GM12872 (cell line): Measurements from ENCODE around the gene PFDN2.
A peak's percentile ranks its signal among the peaks of the same experiment; 100 is the strongest.

Source experiments
- CTCF ChIP-seq: IDR thresholded peaks from 3 replicates; pipeline ENCODE4 v1.5.1; 2011; ENCODE audit warnings: low read depth, mild to moderate bottlenecking, low read length, moderate library complexity; ENCODE audit not compliant: insufficient read depth

PFDN2 gene

DNA sequence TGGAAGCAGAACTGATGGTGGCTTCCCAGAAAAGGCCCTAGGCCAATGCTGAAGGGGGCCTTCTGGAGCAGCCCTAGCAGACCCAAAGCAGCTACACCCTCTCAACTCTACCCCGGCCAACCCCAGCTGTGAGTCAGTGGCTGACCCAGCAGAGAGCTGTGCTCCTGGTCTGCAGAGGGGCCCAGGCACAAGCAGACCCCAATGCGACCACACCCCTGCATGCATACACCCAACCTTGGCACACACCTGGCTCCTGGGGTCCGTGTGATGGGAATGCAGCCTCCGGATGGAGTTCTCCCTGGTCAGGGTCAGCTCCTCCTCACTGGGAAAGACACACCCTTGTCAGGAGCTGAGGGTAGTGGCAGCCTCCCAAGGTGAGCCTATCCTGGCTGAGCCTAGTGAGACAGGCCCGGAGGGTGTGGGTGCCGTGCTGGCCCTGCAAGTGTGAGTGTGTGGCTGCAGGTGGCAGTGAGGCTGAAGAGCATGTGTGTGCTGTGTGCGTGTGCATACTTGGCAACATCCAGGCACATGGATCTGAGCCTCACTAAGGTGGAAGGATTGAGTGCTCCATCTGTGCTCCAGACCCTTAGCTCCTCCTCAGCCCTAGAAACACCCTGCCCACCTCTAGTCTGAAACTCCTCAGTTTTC, 44.2 kb downstream of the PFDN2 start:
- TF ChIP-seq CTCF, result no peak

GRCh38 chr1:161072751-161073449, 44.9 kb downstream of the PFDN2 start:
- no peak for TF ChIP-seq CTCF

DNA sequence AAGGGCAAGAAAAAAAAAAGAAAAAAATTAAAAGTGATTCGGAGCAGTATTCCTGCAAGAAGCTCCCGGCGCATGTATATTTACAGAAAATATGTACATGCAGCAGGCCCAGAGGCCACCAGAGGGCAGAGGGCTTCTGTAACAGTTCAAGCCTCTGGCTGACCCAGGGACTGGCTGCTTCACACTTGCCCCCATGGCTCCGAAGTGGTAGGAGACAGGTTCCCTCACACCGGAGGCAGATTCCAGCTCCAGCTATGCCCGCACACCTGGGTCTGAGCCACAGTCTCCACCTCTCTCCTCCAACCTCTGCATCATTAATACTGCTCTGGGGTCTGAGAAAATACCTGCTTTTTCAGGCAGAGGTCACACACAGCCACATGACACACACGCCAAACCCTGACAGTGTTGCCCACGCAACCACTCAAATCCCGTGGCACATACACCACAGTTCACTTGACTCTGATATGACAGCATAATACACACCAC, 45.9 kb downstream of the PFDN2 start:
- peak; percentile 80 for TF ChIP-seq CTCF

DNA sequence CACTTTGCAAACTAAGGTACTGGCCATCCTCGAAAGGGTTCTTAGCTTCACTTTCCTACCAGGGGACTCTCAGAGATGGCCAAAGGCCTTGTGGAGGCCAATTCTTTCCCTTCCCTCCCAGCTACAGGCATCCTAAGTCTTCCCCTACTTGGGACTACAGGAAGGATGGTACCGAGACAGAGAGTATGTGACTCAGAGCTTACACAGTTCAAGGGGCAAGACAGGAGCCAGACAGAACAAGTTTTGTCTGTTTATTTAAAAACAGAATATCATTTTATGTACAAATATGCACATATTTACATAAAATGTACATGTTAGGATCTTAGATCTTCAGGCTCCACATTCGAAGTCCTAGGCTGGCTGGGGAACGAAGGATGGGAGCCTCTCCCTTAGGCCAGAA, 47.1 kb downstream of the PFDN2 start:
- TF ChIP-seq CTCF, result no peak

DNA sequence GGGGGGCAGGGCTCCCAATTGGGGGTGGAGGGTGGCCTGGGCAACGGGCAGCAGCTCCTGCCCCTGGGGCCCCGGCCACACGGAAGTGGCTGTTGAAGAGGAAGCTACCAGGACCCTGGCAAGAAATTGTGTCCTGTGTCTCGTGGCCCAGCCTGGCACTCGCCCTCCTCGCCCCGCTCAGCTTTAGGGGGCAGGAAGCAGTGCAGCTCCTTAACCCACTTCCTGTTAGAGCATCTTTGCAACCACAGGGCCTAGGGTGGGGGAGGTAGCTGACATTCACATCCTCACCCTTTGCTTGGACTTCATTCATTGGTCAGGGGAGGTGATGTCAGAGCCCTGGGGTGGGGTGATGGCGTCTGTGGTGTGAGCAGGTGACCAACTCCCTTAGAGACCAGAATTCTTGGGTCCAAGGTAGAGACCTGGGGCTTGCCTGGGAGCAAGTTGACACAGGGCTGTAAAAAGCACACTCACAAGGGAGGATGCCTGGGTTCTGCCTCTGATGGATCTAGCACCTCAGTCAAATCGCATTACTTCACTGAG, 48.0 kb downstream of the PFDN2 start, which contains the start of gene ARHGAP30:
Gene ARHGAP30 (minus strand): TSS at position 161 of the 540 bp plus-strand sequence. CDS start 267 bp downstream, outside the sequence.
- TF ChIP-seq CTCF, result no peak

- TF ChIP-seq CTCF, result no peak
Observed at GRCh38 chr1:161069241-161069640, 48.6 kb downstream of the PFDN2 start.
